Tibial artery (tissue), 4 donors: ENCODE measurements around the gene CFAP251.

Experiments
- DNase-seq, 2 donors: peaks; one replicate each; pipeline ENCODE4 v3.0.0-alpha.2; 2019
- H3K27ac ChIP-seq, 2 donors: fragments of 200-600 bp; sonication (generic) in 1 of 2; 1 replicate in 1 of 2; 2 replicates in 1 of 2; pipeline ENCODE4 v1.5.1; 2018 to 2019; ENCODE audit warnings: mild to moderate bottlenecking in 1 of 2
- H3K27me3 ChIP-seq, 2 donors: fragments of 200-600 bp; sonication (generic) in 1 of 2; one replicate each; pipeline versions ENCODE4 v1.5.1 to v1.6.0; 2016 to 2019
- H3K36me3 ChIP-seq, 3 donors: fragments of 200-600 bp; sonication (generic) in 2 of 3; one replicate each; pipeline ENCODE4 v1.5.1; 2016 to 2019; ENCODE audit warnings: mild to moderate bottlenecking in 2 of 3
- H3K4me1 ChIP-seq, 4 donors: fragments of 200-600 bp; sonication (generic) in 2 of 4; 1 replicate in 3 of 4; 2 replicates in 1 of 4; pipeline ENCODE4 v1.5.1; 2016 to 2019
- H3K4me3 ChIP-seq, 2 donors: fragments of 200-600 bp; sonication (generic) in 1 of 2; 1 replicate in 1 of 2; 2 replicates in 1 of 2; pipeline ENCODE4 v1.5.1; 2018 to 2019; ENCODE audit warnings: mild to moderate bottlenecking in 2 of 2
- H3K9me3 ChIP-seq, 3 donors: fragments of 200-600 bp; sonication (generic) in 1 of 3; one replicate each; pipeline ENCODE4 v1.5.1; 2016 to 2019
- CTCF ChIP-seq, 2 experiments: fragments of 200-600 bp in 1 of 2; fragments of 450-650 bp in 1 of 2; IDR thresholded peaks; one replicate each; pipeline ENCODE4 v1.5.1; 2017 to 2019; ENCODE audit warnings: antibody characterized with exemption in 2 of 2, mild to moderate bottlenecking in 1 of 2, moderate library complexity in 1 of 2
- intact Hi-C: fragments of 100-400 bp; cut with DNase I; formaldehyde crosslinking; loops from one replicate; pipeline ENCODE4 v1.15.0; 2023; ENCODE audit warnings: low total_unique reads

The CFAP251 gene

GRCh38 chr12:121953117-121953692, 34.8 kb downstream of the CFAP251 start:
- H3K27me3 ChIP-seq = no peaks in the 10 kb centered on the region
- no peaks in the 10 kb centered on the region for H3K4me1 ChIP-seq
- TF ChIP-seq CTCF (IDR thresholded peaks at IDR 0.05) = no peak
- H3K36me3 ChIP-seq = no peaks in the 10 kb centered on the region
- H3K4me3 ChIP-seq = no peak overlapping the region
- H3K27ac ChIP-seq = no peak overlapping the region
- intact Hi-C loops = no loop called here
- no peaks in the 10 kb centered on the region for H3K9me3 ChIP-seq
- no peak for DNase-seq

- no peak overlapping the region for H3K27ac ChIP-seq
- H3K27me3 ChIP-seq = no peaks in the 10 kb centered on the region
- DNase-seq = no peak
- no peak for TF ChIP-seq CTCF (IDR thresholded peaks at IDR 0.05)
- intact Hi-C loops = no loop called here
- no peaks in the 10 kb centered on the region for H3K36me3 ChIP-seq
- no peaks in the 10 kb centered on the region for H3K9me3 ChIP-seq
- no peaks in the 10 kb centered on the region for H3K4me1 ChIP-seq
- no peak overlapping the region for H3K4me3 ChIP-seq
Observed at GRCh38 chr12:121953695-121954094, 35.3 kb downstream of the CFAP251 start.

- Histone ChIP-seq H3K27me3 (no peaks in the 10 kb centered on the region), H3K36me3 (no peaks in the 10 kb centered on the region), H3K27ac (no peak overlapping the region), H3K4me1 (no peaks in the 10 kb centered on the region), H3K9me3 (no peaks in the 10 kb centered on the region), H3K4me3 (no peak overlapping the region)
- intact Hi-C loops = no loop called here
- peak; percentile 38 to 51 for TF ChIP-seq CTCF (IDR thresholded peaks at IDR 0.05)
- DNase-seq = no peak
Observed at GRCh38 chr12:121955258-121956237, 37.2 kb downstream of the CFAP251 start.

- intact Hi-C loops = no loop called here
- DNase-seq = no peak
- Histone ChIP-seq H3K9me3 (no peaks in the 10 kb centered on the region), H3K4me3 (no peak overlapping the region), H3K4me1 (no peaks in the 10 kb centered on the region), H3K36me3 (peaks cover 0 to 5% (median 0%) of the 10 kb centered on the region in 3 donors), H3K27ac (no peak overlapping the region), H3K27me3 (no peaks in the 10 kb centered on the region)
- no peak for TF ChIP-seq CTCF (IDR thresholded peaks at IDR 0.05)
Observed at GRCh38 chr12:121957861-121958515, 39.6 kb downstream of the CFAP251 start.

- Histone ChIP-seq H3K4me1 (no peaks in the 10 kb centered on the region), H3K27me3 (no peaks in the 10 kb centered on the region), H3K4me3 (no peak overlapping the region), H3K36me3 (peaks cover 0 to 5% (median 0%) of the 10 kb centered on the region in 3 donors), H3K9me3 (no peaks in the 10 kb centered on the region), H3K27ac (no peak overlapping the region)
- intact Hi-C loops = no loop called here
- DNase-seq = no peak
- TF ChIP-seq CTCF (IDR thresholded peaks at IDR 0.05) = no peak
Observed at GRCh38 chr12:121958541-121959240, 40.3 kb downstream of the CFAP251 start.
